Activated CD4-positive, alpha-beta T cell treated with anti-CD3 and anti-CD28 coated beads, Interleukin-2, amount 10 ng/mL, durations not matched to agents 24 days and 14 days (primary cell): Measurements from ENCODE around the gene BPHL. TPM values are rescaled to one million over a fixed set of nuclear protein-coding genes. Genes with fewer than 3 reads are reported as not detected.
"Not testable (repeated sequence)": the region's sequence is repeated elsewhere in the genome, so short reads cannot be mapped to it uniquely, and the experiment has no call there.

Experiments used
- DNase-seq: peaks from one replicate; pipeline ENCODE4 v3.0.0; 2022
- H3K27ac Mint-ChIP-seq: one replicate; pipeline ENCODE4 v1.8.0; 2022; ENCODE audit warnings: mild to moderate bottlenecking, mixed read lengths
- H3K27me3 Mint-ChIP-seq: one replicate; pipeline ENCODE4 v1.8.0; 2022; ENCODE audit warnings: mixed read lengths
- H3K36me3 Mint-ChIP-seq: one replicate; pipeline ENCODE4 v1.8.0; 2022; ENCODE audit warnings: low read depth, mild to moderate bottlenecking, mixed read lengths
- H3K4me1 Mint-ChIP-seq: one replicate; pipeline ENCODE4 v1.8.0; 2021; ENCODE audit warnings: mixed read lengths
- H3K4me3 Mint-ChIP-seq: one replicate; pipeline ENCODE4 v1.8.0; 2022; ENCODE audit warnings: mild to moderate bottlenecking, moderate library complexity, mixed read lengths
- H3K9me3 Mint-ChIP-seq: one replicate; pipeline ENCODE4 v1.8.0; 2021; ENCODE audit warnings: mixed read lengths
- intact Hi-C: fragments of 100-400 bp; cut with micrococcal nuclease; formaldehyde crosslinking; loops from one replicate; pipeline ENCODE4 v1.15.1; 2023
- total RNA-seq: library from RNA; stranded (reverse); gene quantifications from 2 replicates; pipeline ENCODE4 v1.2.3, GENCODE V29; 2022

The BPHL gene
- total RNA-seq, 1 donor from 2014 or later, result 7.7 TPM

GRCh38 chr6:3190779-3191178, 72.3 kb downstream of the BPHL start:
- Mint-ChIP-seq H3K4me3 (no peak overlapping the region), H3K9me3 (no peaks in the 10 kb centered on the region), H3K27ac (no peak overlapping the region), H3K4me1 (no peaks in the 10 kb centered on the region), H3K27me3 (peaks cover 14% of the 10 kb centered on the region), H3K36me3 (no peaks in the 10 kb centered on the region)
- DNase-seq, result no peak
- intact Hi-C loops, result no loop called here

- Mint-ChIP-seq H3K27ac (no peak overlapping the region), H3K27me3 (peaks cover 6% of the 10 kb centered on the region), H3K36me3 (no peaks in the 10 kb centered on the region), H3K4me3 (no peak overlapping the region), H3K4me1 (no peaks in the 10 kb centered on the region), H3K9me3 (no peaks in the 10 kb centered on the region)
- intact Hi-C loops, result no loop called here
- no peak for DNase-seq
These were observed 74.8 kb downstream of the BPHL start for GRCh38 chr6:3193102-3193849.

DNA sequence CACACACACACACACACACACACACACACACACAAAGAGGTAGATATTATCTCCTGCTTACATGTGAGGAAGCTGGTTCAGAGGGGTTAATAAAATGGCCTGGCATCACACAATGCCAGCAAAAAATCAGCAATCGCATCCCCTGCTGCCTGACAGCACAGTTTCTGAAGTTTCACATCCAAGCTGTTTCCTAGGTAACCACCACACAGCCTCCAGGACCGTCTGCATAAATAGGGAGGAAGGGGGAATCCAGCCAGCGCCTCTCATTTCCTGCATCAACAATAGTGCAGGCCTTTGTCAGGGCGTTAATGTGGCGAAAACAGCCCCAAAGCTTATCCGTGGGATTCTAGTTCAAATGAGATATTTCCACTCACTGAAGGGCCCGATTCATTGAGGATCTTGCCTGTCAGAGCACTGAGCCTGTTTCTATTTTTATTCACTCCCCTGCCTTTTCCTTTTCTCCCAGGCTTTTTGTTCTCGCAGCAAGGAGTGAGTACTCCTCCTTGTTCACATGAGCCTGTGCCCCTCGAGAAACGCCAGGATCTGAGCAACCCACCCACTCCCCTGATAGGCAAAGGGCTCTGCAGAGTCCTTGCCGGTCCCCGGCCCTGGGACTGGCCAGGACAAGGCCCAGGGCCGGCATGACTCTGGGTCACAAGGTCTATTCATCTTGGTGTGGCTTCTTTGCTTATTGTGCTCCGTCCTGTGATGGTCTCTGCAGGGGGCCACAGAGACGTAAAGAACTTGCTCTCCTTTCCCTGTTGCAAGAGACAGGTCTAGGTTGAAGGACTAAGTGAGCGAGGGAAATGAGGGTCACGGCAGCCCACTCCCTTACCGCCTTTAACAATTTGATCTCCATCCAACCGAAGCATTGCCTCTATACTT, 76.3 kb downstream of the BPHL start:
- Mint-ChIP-seq H3K27ac (no peak overlapping the region), H3K9me3 (peaks cover 6% of the 10 kb centered on the region), H3K4me1 (no peaks in the 10 kb centered on the region), H3K27me3 (peaks cover 12% of the 10 kb centered on the region), H3K4me3 (no peak overlapping the region), H3K36me3 (no peaks in the 10 kb centered on the region)
- intact Hi-C loops, result no loop called here
- no peak for DNase-seq

DNA sequence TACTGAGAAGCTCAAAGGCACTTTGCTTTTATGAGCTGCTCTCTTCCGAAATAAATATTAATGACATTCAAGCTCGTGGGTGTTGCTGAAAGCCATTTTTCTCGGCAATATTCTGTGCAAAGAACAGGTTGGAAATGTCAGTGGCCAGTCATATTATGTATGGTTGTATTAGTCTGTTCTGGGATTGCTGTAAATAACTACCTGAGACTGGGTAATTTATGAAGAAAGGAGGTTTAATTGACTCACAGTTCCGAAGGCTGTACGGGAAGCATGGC, 76.8 kb downstream of the BPHL start:
- Mint-ChIP-seq H3K36me3 (no peaks in the 10 kb centered on the region), H3K4me1 (no peaks in the 10 kb centered on the region), H3K27me3 (peaks cover 13% of the 10 kb centered on the region), H3K27ac (no peak overlapping the region), H3K9me3 (peaks cover 8% of the 10 kb centered on the region), H3K4me3 (no peak overlapping the region)
- intact Hi-C loops, result no loop called here
- no peak for DNase-seq

DNA sequence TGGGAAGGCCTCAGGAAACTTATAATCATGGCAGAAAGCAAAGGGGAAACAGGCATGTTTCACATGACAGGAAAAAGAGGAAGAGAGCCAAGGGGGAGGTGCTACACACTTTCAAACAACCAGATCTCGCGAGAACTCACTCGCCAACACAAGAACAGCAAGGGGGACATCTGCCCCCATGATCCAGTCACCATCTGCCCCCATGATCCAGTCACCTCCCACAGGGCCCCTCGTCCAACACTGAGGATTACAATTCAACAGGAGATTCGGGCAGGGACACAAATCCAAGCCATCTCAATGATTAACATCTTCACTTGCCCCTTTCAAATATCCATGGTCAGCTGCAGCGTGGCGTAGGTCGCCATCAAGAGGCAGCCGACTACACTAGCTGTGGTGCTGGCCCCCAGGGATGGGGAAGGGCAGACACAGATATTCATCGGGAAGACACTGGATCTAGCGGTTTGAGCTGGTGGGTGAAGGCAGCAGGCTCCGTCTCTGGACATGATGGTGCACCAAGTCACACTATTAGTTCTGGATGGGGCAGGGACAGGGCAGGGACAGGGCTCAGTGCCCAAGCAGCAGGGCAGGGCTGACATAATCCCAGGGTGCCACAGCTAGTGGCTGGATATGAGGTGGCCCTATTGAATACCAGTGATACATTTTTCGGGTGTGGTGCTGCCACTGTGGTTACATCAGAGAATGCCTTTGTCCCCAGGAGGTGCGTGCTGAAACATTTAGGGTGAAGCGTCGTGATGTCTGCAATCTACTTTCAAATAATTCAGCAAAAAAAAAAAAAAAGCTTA, 77.4 kb downstream of the BPHL start:
- DNase-seq, result no peak
- no peaks in the 10 kb centered on the region for H3K36me3 Mint-ChIP-seq
- peaks cover 11% of the 10 kb centered on the region for H3K9me3 Mint-ChIP-seq
- intact Hi-C loops, result no loop called here
- no peak overlapping the region for H3K27ac Mint-ChIP-seq
- H3K4me3 Mint-ChIP-seq, result no peak overlapping the region
- H3K27me3 Mint-ChIP-seq, result peaks cover 16% of the 10 kb centered on the region
- H3K4me1 Mint-ChIP-seq, result no peaks in the 10 kb centered on the region

DNA sequence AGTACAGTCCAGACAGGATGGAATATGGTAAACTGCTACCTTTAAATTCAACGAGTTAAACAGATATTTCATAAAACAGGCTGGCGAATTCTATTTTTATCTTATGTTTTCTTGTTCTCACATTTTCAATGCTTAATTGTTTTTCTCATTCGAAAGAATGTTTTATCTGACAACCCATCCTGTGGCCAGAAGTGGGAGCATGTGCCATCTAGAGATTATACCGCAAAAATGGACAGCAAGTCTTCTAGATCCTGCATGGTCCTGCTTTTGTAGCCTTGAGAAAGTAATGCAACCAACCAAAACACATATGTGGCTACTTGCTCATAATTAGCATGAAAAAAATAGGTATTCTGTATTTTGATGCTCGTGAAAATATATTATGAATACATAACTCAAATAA, 78.3 kb downstream of the BPHL start:
- no peaks in the 10 kb centered on the region for H3K4me1 Mint-ChIP-seq
- intact Hi-C loops, result no loop called here
- H3K36me3 Mint-ChIP-seq, result no peaks in the 10 kb centered on the region
- H3K27me3 Mint-ChIP-seq, result peaks cover 14% of the 10 kb centered on the region
- H3K9me3 Mint-ChIP-seq, result peaks cover 11% of the 10 kb centered on the region
- no peak overlapping the region for H3K4me3 Mint-ChIP-seq
- H3K27ac Mint-ChIP-seq, result no peak overlapping the region
- no peak for DNase-seq

DNA sequence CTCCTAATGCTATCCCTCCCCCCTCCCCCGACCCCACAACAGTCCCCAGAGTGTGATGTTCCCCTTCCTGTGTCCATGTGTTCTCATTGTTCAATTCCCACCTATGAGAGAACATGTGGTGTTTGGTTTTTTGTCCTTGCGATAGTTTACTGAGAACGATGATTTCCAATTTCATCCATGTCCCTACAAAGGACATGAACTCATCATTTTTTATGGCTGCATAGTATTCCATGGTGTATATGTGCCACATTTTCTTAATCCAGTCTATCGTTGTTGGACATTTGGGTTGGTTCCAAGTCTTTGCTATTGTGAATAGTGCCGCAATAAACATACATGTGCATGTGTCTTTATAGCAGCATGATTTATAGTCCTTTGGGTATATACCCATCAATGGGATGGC, 79.2 kb downstream of the BPHL start:
- H3K27ac Mint-ChIP-seq, H3K36me3 Mint-ChIP-seq, intact Hi-C loops, H3K4me3 Mint-ChIP-seq, H3K4me1 Mint-ChIP-seq, DNase-seq: not testable (repeated sequence)
- peaks cover 11% of the 10 kb centered on the region for H3K9me3 Mint-ChIP-seq
- H3K27me3 Mint-ChIP-seq, result peaks cover 13% of the 10 kb centered on the region

DNA sequence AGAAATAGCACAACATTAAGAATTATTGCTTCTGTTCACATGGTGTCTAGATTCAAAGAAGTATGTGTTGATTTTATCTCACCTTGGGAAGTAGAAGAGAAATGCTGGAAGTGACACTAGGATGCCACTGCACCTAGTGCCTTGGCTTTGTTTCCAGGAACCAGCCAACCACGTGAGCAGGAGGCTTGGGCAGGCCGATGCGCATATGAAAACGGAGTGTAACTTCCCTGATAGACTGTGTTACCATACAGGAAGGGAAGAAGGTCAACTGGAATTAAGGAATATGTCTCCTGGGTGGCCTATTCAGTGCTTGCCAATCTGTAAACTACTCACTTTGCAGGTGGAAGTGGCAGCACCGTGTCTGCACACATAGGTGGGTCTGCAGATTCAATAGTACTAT, 80.9 kb downstream of the BPHL start:
- intact Hi-C loops, result no loop called here
- Mint-ChIP-seq H3K4me3 (no peak overlapping the region), H3K4me1 (no peaks in the 10 kb centered on the region), H3K9me3 (peaks cover 15% of the 10 kb centered on the region), H3K27me3 (peaks cover 18% of the 10 kb centered on the region), H3K36me3 (no peaks in the 10 kb centered on the region), H3K27ac (no peak overlapping the region)
- DNase-seq, result no peak

DNA sequence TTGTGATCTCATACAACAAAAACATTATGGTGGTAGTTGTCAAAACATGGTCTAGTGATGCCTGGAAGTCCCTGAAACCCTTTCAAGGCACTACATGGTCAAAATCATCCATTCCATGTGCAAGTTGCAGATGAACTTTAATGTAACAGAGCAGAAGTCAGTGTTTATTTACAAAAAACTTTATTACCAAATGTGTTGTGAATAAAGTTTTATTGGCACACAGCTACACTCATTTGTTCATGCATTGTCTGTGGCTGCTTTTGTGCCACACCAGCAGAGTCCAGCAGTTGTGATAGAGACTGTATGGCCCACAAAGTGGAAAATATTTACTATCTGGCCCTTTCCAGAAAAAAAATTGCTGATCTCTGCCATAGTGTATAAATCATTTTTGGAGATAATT, 82.2 kb downstream of the BPHL start:
- H3K4me3 Mint-ChIP-seq, result no peak overlapping the region
- no peak overlapping the region for H3K27ac Mint-ChIP-seq
- no peak for DNase-seq
- H3K9me3 Mint-ChIP-seq, result peaks cover 19% of the 10 kb centered on the region
- peaks cover 23% of the 10 kb centered on the region for H3K27me3 Mint-ChIP-seq
- intact Hi-C loops, result no loop called here
- no peaks in the 10 kb centered on the region for H3K4me1 Mint-ChIP-seq
- H3K36me3 Mint-ChIP-seq, result peaks cover 2% of the 10 kb centered on the region

DNA sequence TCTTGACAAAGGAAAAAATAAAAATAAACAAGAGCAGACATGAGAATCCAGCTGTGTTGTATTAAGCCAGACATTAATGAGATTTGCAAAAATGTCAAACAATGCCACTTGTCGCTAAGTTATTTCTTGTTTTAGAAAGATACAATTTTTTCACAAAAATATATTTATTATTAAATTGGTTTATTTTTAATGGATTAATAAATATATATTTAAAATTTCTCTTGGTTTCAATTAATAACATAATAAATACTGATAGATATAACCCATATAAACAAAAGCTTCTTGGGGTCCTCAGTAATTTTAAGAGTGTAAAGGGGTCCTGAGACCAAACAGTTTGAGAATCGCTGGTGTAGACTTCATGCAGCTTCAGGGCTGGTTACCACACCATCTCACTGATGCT, 82.9 kb downstream of the BPHL start:
- peaks cover 29% of the 10 kb centered on the region for H3K27me3 Mint-ChIP-seq

More for the DNA sequence above, 82.9 kb downstream of the BPHL start:
- Mint-ChIP-seq H3K36me3 (peaks cover 2% of the 10 kb centered on the region), H3K9me3 (peaks cover 19% of the 10 kb centered on the region), H3K4me3 (no peak overlapping the region), H3K27ac (no peak overlapping the region), H3K4me1 (peaks cover 6% of the 10 kb centered on the region)
- no peak for DNase-seq
- intact Hi-C loops, result no loop called here

Other genes starting within 250 kb of the BPHL start
- gene SERPINB9, start 215.4 kb upstream of the BPHL start, total RNA-seq, result 81.3 and 83.8 TPM in 2 replicates
- 33.1 and 36.2 TPM in 2 replicates for gene SERPINB6, start 147.1 kb upstream of the BPHL start, total RNA-seq
- gene NQO2, start 118.8 kb upstream of the BPHL start, total RNA-seq, result 29.1 and 34.0 TPM in 2 replicates
- 17.0 and 17.9 TPM in 2 replicates for gene RIPK1, start 50.2 kb upstream of the BPHL start, total RNA-seq
- gene TUBB2A, start 38.8 kb downstream of the BPHL start, total RNA-seq, result 3.9 and 4.7 TPM in 2 replicates
- 0.12 TPM in 1 of 2 replicates, not detected in the other for gene TUBB2B, start 108.9 kb downstream of the BPHL start, total RNA-seq
- 33.4 and 35.6 TPM in 2 replicates for gene PSMG4, start 140.2 kb downstream of the BPHL start, total RNA-seq